ENCODE measurements around the gene ATP9A.
A peak's percentile ranks its signal among the peaks of the same experiment; 100 is the strongest.

The ATP9A gene

DNA sequence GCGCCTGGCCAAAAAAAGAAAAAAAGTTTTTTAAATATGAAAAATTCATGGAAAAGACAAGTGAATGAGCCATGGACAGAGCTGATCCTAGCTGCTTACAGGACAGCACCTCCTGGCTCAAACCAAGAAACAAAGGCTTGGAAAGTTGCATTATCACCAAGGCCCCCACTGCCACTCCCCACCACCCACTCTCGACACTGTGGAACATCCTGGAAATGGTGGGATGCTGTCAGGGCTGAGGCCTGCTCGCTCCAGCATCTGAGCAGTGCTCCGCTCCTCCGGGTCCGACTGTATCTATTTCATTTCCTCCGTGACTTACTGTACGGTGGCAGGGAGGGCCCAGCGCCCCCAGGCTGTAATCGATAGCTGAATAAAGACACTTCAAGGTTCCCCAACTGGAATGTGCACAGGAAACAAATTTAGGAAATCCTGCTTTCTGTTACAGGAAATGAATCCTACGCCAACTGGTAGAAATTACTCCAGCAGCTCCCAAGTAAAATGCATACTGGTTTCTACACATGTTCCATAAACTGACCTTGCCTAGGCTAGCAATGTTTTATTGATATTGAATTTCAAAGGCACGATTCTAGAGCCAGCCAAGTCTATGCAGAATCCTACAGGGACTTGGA lies 116.2 kb downstream of the ATP9A start:
- peaks cover 27% of the 10 kb centered on the region for H3K4me1 ChIP-seq (ENCODE audit: control insufficient read depth, low read length)
- H3K4me2 ChIP-seq (ENCODE audit: low read length) = no peak overlapping the region
- H3K36me3 ChIP-seq (ENCODE audit: control insufficient read depth, low read length) = no peaks in the 10 kb centered on the region
- no peaks in the 10 kb centered on the region for H3F3A ChIP-seq (ENCODE audit: control insufficient read depth, insufficient read depth)
- no peaks in the 10 kb centered on the region for H3K79me2 ChIP-seq (ENCODE audit: control insufficient read depth, low read length)
- no peaks in the 10 kb centered on the region for H3K9me2 ChIP-seq (replicated peaks; ENCODE audit: control insufficient read depth, low read length)
- no peak overlapping the region for H3K27ac ChIP-seq (ENCODE audit: low read depth, low read length)
- TF ChIP-seq EZH2phosphoT487 (IDR thresholded peaks at IDR 0.05; ENCODE audit: borderline replicate concordance, low read length) (no peak), CTCF (IDR thresholded peaks at IDR 0.05; ENCODE audit: low read depth, low read length, poor library complexity, severe bottlenecking) (no peak)
- H3K27me3 ChIP-seq (ENCODE audit: control insufficient read depth, low read length) = peaks cover 8% of the 10 kb centered on the region
- H3K9me3 ChIP-seq (ENCODE audit: control insufficient read depth, insufficient read depth, low read length) = no peaks in the 10 kb centered on the region
- H3K4me3 ChIP-seq (ENCODE audit: low read length) = no peak overlapping the region
- no peaks in the 10 kb centered on the region for H4K20me1 ChIP-seq (ENCODE audit: control insufficient read depth, insufficient read depth, low read depth, low read length)

GRCh38 chr20:51650685-51651134 lies 117.5 kb downstream of the ATP9A start:
- Histone ChIP-seq H3K27ac (ENCODE audit: low read depth, low read length) (peak overlapping the region; percentile 20; the same call in 1 of the 2 replicates), H3F3A (ENCODE audit: control insufficient read depth, insufficient read depth) (no peaks in the 10 kb centered on the region), H4K20me1 (ENCODE audit: control insufficient read depth, insufficient read depth, low read depth, low read length) (no peaks in the 10 kb centered on the region), H3K4me2 (ENCODE audit: low read length) (peak overlapping the region; percentile 76), H3K9me3 (ENCODE audit: control insufficient read depth, insufficient read depth, low read length) (no peaks in the 10 kb centered on the region), H3K79me2 (ENCODE audit: control insufficient read depth, low read length) (no peaks in the 10 kb centered on the region), H3K27me3 (ENCODE audit: control insufficient read depth, low read length) (peaks cover 8% of the 10 kb centered on the region), H3K36me3 (ENCODE audit: control insufficient read depth, low read length) (no peaks in the 10 kb centered on the region), H3K9me2 (replicated peaks; ENCODE audit: control insufficient read depth, low read length) (no peaks in the 10 kb centered on the region), H3K4me3 (ENCODE audit: low read length) (peak overlapping the region; percentile 42), H3K4me1 (ENCODE audit: control insufficient read depth, low read length) (peaks cover 27% of the 10 kb centered on the region)
- TF ChIP-seq CTCF (IDR thresholded peaks at IDR 0.05; ENCODE audit: low read depth, low read length, poor library complexity, severe bottlenecking) (no peak), EZH2phosphoT487 (IDR thresholded peaks at IDR 0.05; ENCODE audit: borderline replicate concordance, low read length) (no peak)

- H3K9me2 ChIP-seq (replicated peaks; ENCODE audit: control insufficient read depth, low read length) = no peaks in the 10 kb centered on the region
- H3K9me3 ChIP-seq (ENCODE audit: control insufficient read depth, insufficient read depth, low read length) = no peaks in the 10 kb centered on the region
- peaks cover 27% of the 10 kb centered on the region for H3K4me1 ChIP-seq (ENCODE audit: control insufficient read depth, low read length)
- H3K27ac ChIP-seq (ENCODE audit: low read depth, low read length) = no peak overlapping the region
- TF ChIP-seq CTCF (IDR thresholded peaks at IDR 0.05; ENCODE audit: low read depth, low read length, poor library complexity, severe bottlenecking) (no peak), EZH2phosphoT487 (IDR thresholded peaks at IDR 0.05; ENCODE audit: borderline replicate concordance, low read length) (no peak)
- H3K4me2 ChIP-seq (ENCODE audit: low read length) = no peak overlapping the region
- peaks cover 8% of the 10 kb centered on the region for H3K27me3 ChIP-seq (ENCODE audit: control insufficient read depth, low read length)
- H3K79me2 ChIP-seq (ENCODE audit: control insufficient read depth, low read length) = no peaks in the 10 kb centered on the region
- no peaks in the 10 kb centered on the region for H3F3A ChIP-seq (ENCODE audit: control insufficient read depth, insufficient read depth)
- no peaks in the 10 kb centered on the region for H3K36me3 ChIP-seq (ENCODE audit: control insufficient read depth, low read length)
- no peaks in the 10 kb centered on the region for H4K20me1 ChIP-seq (ENCODE audit: control insufficient read depth, insufficient read depth, low read depth, low read length)
- H3K4me3 ChIP-seq (ENCODE audit: low read length) = no peak overlapping the region
Observed at GRCh38 chr20:51648571-51648947, 119.6 kb downstream of the ATP9A start.

Data from DOHH2 (cell line).